OCI-M2 (cell line): Measurements from ENCODE around the gene TOB1.

Experiments used
- DNase-seq: peaks from one replicate; lab custom pipeline; 2025; ENCODE audit not compliant: unreplicated experiment; lab: John Stamatoyannopoulos, UW

Gene TOB1

DNA sequence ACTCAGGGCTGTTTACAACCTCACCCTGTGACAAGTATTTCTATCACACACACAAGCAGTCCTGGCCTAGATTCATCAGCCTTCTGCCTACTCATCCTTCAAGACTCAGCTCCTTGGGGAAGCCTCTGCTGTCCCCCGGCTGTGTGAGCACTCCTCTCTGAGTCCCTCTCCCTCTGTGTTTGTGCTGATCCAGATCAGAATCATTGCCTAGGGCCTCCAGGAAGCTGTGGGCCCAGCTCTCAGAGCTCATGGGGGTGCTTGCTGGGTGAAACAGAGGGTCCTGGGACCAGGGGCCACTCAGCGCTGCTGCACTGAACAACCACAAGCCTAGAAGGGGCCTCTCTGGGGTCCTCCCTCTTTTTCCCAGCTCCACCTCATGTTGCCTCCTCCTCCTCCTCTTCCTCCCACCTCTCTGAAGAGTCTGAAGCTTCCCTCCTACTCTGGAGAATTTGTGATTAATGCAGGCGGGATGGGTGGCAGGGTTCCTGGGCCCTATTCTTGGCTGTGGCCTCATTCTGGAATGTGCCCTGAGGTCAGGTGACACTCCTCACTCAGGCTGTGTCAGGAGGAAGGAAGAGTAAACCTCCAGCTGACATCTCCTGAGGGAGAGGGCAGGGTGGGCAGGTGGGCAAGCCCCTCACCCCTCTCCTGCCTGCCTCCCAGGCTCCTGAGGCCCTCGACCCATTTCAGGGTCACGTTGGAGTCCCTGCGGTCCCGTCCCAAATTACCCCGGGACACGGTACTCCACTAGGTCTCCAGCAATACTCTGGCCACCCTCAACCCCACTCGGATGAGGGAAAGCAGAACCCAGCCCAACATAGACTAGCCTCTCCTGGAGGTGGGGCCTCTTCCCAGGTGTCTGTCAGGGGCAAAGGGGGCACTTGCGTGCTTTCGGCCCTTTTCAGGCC is 20.7 kb downstream of the TOB1 start:
- DNase-seq: no peak

DNA sequence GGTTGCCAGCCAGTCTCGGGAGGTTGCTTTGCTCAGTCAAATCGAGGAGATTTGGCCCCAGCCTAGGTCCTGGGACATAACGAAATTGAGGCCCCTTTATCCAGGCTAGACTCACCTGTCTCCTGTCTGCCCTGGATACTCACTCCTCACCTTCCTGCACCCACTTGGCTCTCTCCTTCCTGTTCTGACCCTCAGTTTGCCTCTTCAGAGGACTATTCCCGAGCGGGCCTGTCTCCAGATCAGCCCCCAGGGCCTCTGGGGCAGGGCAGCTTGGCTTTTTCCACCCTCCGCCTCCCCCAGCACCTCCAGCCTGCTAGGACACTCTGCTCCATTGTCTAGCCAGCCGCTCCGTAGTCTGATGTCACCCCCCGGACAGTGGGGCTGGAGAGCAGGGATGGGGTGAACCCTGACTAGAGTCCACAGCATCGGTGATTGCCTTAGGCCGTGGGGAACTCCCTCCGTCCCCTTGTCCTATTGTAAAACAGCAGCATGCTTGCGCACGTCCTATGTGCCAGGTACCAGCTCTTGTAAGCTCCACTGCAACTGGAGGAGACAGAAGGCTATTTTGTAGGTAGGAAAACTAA is 21.9 kb downstream of the TOB1 start:
- DNase-seq: no peak

DNA sequence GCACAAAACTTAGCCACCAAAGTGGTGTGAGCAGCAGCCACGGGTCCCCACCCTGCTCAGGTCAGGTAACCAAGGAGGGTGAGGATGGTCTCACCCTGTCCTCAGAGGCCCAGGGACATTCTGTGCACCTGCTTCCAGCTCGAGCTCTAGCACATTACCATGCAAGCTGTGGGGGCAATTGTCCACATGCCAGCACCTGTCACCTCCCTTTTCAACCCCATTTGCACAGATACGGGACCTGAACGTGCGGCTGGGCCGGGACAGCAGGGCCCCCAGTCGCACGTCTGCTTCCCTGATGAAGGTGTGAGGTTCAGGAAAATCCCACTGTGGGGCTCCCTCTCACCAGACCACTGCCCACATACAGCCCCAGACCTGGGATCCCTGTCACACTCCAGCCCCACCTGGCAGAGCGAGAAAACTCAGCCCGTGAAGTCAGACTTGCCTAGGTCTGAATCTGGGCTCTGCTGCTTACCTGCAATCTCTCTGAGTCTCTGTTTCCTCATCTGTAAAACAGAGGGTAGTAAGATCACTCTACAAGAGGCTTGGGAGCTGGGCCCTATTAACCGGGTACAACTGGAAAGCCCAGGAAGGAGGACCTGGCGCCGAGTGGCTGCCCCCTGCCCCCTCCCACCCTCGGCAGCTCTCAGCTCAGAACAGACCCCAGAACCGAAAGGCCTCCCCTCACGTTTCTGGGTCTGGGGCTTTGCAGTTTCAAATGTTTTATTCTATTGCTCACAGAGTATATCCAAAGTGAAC is 22.8 kb downstream of the TOB1 start:
- DNase-seq: no peak

DNA sequence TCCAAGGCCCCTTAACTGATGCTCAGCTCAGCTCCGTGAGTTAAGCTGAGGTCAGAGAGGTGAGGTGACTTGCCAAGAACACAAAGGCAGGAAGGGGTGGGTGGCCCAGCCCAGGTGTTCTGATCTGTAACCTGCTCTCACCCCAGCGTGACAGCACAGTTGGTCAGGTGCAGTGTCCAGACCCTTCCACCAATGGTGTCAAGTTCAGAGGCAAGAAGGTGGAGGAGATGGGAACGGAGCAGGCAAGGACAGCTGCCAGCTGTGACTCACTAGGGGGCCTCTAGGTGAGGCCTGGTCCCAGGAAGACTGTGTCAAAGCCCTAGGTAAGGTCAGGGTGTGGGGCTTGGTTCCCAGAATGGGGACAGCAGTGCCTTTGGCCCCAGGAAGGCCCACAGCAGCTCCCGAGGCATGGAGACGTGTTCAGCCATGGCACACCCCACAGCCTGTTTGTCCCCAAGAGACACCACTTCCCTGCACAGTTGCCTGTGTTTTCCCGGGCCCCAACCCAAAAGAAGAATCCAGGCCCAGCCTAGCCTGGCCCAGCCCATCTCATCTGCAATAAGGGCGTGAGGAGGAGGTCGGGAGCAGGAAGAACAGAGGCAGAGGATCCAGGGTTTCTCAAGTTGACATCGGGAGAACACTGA is 23.5 kb downstream of the TOB1 start:
- no peak for DNase-seq

DNA sequence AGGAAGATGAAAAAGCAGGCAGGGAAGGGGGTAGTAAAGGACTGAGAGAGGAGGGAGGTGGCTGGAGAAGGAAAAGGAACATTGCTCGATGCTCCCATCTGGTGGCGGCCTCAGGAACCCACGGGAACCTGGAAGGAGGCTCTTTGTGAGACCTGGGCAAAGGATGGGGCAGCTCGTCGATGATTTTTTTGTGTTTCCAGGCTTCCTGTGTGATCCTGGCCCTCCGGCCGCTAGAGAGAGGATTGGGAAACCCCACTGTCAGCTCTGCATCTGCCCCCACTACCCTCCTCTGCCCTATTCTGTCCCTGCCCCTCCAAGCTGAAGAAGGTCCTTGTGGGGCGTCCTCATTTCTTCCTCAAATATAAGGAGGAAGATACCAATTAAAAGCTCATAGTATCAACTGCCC is 24.2 kb downstream of the TOB1 start:
- DNase-seq: no peak

DNA sequence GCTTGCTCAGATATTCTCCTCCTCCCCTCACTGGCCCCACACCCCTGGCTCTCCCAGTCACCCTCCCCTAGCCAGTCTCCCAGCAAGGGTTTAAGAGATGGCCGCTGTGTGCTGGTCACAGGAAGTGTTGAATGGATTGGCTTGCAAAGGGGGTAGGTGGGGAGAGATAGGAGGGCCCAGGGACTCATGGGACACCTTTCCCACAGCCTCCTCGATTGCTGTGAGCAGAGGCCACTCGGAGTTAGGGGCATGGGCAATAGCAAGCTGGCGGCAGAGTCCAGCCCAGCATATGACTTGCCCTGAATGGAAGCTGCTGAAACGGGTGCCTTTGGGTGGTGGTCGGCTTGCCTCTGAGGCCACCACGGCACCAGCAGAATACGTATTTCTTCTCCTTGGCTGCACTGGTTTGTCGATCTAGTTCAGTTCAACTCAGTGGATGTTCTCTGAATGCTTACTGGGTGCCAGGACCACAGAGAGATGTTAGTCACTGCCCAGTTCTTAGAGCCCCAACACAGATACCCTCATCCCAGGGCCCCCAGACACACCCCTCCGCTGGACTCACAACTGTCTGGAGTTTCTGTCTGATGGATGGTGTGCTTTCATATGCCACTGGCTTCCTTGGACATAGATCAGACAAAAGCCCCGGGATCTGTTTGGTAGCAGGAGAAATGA is 24.7 kb downstream of the TOB1 start:
- DNase-seq: no peak

DNA sequence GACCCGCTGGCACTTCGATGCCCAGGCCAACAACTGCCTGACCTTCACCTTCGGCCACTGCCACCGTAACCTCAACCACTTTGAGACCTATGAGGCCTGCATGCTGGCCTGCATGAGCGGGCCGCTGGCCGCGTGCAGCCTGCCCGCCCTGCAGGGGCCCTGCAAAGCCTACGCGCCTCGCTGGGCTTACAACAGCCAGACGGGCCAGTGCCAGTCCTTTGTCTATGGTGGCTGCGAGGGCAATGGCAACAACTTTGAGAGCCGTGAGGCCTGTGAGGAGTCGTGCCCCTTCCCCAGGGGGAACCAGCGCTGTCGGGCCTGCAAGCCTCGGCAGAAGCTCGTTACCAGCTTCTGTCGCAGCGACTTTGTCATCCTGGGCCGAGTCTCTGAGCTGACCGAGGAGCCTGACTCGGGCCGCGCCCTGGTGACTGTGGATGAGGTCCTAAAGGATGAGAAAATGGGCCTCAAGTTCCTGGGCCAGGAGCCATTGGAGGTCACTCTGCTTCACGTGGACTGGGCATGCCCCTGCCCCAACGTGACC is 25.8 kb downstream of the TOB1 start:
- no peak for DNase-seq

DNA sequence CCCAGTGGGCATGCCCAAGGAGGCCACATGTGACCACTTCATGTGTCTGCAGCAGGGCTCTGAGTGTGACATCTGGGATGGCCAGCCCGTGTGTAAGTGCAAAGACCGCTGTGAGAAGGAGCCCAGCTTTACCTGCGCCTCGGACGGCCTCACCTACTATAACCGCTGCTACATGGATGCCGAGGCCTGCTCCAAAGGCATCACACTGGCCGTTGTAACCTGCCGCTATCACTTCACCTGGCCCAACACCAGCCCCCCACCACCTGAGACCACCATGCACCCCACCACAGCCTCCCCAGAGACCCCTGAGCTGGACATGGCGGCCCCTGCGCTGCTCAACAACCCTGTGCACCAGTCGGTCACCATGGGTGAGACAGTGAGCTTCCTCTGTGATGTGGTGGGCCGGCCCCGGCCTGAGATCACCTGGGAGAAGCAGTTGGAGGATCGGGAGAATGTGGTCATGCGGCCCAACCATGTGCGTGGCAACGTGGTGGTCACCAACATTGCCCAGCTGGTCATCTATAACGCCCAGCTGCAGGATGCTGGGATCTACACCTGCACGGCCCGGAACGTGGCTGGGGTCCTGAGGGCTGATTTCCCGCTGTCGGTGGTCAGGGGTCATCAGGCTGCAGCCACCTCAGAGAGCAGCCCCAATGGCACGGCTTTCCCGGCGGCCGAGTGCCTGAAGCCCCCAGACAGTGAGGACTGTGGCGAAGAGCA is 26.4 kb downstream of the TOB1 start:
- no peak for DNase-seq

DNA sequence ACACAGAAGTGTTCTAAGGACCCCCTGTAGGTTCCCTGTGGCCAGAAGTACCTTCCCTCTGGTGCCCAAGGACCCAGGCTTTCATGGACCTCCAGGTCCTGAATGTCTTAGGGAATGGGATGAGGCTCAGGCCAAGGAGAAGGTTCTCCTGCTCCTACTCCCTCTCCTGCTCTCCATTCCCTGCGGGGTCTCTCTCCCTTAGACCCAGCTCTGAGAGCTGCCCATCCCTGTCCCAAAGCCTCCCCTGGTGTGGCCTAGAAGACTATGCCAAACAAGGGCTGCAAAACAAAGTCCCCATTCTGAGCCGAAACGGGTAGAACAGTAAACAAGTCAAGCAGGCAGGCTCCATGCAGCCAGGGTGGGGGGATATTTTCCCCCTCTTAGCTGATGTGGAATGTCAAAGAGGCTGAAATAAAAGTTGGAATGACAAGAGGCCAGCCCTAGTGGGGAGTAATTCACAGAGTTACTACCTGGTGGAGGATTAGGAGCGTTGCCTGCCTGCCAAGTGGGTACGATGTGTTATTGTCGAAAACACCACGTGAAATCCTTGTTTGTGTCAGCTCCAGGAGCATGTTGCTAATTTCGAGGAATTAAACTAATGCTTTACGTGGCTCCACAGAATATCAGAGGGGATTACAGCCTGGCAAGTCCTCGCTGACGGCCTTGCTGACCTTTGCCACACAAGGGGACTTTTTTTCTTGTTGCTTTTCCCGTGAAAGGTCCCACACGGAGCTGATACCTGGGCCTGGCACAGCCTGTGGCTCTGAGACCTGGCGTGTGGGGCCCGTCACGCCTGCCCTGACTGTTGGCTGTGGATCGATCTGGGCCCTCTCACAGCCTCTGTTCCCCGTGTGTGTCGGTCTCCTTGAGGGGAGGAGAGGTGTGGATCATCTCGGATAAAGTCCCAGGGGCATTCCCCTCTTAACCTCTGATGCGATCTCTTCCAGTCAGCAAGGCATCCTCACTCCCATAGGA is 27.9 kb downstream of the TOB1 start:
- DNase-seq: no peak

DNA sequence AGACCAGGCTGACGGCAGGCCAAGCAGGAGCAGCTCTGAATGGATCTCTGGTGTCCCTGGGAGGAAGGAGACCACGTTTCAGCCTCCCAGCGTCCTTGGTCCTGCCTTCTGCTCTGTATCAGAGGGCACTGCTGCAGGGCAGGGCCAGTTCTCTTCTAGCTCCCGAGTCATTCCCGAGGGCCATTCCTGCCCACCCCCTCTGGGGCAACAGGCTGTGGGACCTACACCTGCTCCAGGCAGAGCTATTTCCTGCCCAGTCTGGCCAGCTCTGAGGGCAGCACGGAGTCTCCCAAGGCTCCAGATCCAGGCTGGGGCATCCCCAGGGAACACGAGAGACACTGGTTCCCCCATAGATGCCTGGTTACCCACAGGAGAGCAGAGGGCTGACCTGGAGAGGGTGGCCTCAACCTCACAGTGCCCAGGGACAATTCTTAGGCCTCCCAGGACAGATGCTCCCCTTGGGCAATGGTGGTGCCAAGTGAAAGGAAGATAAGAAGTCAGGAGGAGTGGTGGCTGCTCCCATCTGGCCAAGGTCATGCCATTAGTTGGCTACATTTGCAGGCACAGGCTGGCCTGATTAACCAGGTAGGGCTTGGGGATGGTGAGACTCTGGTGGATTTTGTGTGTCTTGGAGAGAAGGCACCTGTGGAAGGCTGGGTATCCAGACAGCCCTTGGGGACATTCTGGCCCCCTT is 28.7 kb downstream of the TOB1 start:
- no peak for DNase-seq

DNA sequence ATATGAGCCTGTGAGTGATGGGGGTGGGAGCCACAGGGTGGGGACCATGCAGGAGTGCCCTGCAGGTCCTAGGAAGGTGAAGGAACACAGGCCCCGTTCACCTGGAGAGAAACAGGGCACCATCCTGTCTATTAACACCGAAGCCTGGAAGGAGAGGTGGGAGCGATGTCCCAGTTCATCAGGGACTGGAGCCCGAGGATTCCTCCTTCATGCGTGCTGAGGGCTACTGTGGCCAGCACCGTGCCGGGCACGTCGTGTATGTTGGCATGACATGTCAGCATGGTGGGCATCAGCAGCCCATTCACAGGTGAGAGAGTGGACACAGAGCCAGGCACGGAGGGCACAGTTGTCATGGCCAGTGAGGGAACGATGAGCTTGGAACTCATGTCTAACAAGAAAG is 29.3 kb downstream of the TOB1 start:
- DNase-seq: no peak

DNA sequence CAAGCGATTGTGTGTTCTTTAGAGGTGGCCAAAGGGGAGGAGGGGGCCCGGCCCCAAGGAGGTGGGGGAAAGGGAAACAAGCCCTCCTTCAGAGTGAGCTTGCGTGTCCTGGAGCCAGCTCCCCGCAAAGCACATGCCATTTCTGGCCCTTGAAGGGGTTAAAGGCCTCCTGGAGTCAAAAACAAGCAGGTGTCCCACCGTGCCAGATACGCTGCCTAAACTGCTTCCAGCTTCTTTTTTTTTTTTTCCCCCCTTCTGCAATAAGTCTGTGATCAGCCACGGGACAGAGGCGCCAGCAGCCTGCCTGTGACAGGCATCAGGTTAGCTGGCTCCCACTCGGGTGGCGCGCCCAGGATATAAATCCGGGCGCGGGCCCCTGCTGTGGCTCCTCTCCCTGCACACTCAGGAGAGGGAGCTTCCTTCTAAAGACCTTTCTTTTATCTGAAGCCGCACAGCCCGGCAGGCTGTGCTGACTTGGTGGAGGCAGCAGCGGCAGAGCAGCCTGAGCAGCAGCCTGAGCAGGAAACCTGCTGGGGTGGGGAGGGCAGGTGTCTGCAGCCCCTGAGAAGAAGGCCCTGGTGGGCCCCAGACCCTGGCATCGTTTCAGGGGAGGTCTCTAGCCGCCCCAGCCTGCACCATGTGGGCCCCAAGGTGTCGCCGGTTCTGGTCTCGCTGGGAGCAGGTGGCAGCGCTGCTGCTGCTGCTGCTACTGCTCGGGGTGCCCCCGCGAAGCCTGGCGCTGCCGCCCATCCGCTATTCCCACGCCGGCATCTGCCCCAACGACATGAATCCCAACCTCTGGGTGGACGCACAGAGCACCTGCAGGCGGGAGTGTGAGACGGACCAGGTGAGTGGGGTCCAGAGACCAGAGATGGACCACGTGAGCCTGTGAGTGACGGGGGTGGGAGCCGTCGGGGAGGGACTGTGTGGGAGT is 30.6 kb downstream of the TOB1 start, which contains the start of gene WFIKKN2:
Gene WFIKKN2 (plus strand): TSS at position 286 of the 934 bp plus-strand sequence. CDS start 352 bp downstream, at position 638.
- no peak for DNase-seq

DNA sequence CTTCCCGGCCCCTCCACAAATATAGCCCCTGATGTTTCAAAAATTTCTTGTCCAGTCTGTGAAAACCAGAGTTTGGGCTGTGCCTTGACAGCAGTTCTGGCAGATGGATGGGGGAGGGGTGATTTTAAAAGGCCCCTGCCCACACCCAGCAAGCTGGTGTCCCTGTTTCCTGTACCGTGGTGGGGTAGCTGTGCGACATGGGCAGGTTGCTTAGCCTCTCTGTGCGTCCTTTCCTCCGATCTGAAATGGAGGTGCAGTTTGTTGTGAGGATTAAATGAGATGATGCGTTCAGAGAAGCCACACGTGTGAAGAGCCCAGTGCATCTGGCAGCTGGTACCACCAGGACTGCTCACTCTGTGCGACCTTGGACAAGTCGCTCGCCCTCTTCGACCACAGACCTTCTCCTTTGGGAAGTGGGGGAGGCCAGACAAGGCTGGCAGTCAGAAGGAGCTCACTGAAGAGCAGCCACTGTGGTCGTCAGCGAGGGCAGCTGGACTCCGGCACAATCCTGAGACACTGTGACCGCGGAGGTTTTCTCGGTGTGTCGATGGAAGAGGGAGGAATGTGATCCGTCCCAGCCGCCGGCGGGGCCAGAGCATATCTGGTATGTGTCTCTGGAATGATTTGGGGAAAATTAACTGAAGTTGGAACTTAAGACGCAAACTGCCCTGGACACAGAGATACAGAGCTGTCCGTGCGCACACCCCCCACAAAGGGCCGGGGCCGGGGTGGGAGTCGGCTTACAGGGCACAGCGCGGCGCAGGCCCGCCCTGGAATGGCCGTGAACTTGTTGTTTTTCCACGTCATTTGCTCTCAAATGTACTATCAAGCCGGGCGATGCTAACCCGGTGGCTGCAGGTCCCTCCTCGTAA is 31.5 kb downstream of the TOB1 start:
- DNase-seq: no peak

DNA sequence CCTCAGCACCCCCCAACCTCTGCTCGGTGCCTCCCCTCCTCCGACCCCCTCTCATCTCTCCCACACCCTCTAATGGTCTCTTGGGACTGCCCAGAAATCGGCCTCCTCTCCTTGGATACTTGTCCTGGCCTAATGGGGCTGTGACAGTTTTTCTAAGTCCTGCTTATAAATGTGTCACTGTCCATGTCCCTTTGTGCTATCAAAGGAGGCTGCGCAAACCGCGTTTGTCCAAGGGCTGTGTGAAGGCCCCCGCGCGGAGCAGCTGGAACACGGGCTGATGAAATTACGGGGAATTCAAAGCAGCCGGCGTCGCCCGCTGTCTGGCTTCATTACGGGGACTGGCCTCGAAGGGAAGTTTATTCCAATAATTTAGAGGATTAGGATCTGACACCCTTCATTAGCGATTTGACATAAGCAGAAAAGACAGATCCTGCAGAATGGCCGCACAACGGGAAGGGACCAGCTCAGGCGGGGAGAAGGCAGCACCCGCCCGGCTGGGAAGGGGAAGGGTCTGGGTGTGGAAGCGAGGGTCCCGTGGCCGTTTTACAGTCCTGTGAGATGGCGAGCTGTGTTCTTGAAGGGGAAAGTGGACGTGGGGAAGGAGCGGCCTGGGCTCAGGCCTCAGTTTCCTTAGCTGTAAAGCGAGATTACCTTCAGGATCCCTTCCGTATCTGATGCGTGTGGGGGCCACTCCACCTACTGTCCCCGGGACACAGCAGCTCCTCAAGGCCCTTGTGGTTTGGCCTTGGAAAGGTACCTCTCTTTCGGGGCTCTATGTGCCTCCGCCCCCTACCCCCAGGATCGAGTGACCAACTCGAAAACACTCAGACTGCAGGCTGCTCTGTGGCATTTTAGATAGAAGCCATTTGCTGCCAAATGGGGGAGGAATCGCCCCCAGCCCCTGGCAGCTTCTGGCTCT is 32.4 kb downstream of the TOB1 start:
- DNase-seq: no peak

DNA sequence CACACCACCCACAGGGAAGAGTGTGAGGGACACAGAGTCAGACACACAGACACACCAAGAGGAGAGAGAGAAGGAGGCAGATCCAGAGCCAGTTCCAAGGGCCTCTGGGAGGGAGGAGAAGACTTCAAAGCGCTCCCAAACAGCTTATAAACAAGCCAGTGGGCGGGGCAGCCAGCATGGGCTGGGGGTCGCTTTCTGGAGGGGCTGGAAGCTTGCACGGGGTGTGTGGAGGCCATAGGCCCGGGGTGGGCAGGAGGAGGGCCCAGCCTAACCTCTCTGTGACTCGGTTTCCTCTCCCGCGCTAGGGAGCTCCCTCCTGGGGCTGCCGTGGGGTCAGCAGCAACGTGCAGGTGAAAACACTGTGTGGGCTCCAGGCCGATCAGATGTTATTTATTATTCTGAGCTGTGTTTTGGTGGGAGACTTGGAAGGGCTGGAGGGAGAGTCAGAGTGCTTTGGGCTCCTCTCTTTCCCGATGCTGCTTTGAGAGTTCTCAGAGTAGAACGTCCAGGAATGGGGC is 33.2 kb downstream of the TOB1 start:
- no peak for DNase-seq
